H9 (cell line): ENCODE measurements around the gene TMEM184B. TPM values are rescaled to one million over a fixed set of nuclear protein-coding genes. Genes with fewer than 3 reads are reported as not detected.

Experiments used
- DNase-seq: peaks from one replicate; pipeline ENCODE4 v3.0.0-alpha.2; 2017
- H2AFZ ChIP-seq: one replicate; pipeline ENCODE4 v1.6.1; 2013; ENCODE audit warnings: mild to moderate bottlenecking, low read length, control low read depth, moderate library complexity
- H2AK5ac ChIP-seq: 2 replicates; pipeline ENCODE4 v1.6.1; 2013; ENCODE audit warnings: low read length, control low read depth, mixed read lengths; ENCODE audit not compliant: insufficient read length
- H2BK120ac ChIP-seq: one replicate; pipeline ENCODE4 v1.6.1; 2013; ENCODE audit warnings: low read depth, mild to moderate bottlenecking, low read length, control low read depth, inconsistent platforms; ENCODE audit not compliant: poor library complexity, severe bottlenecking
- H2BK12ac ChIP-seq: 2 replicates; pipeline ENCODE4 v1.6.1; 2013; ENCODE audit warnings: low read length, control low read depth, mixed read lengths, low read depth; ENCODE audit not compliant: insufficient read length
- H2BK15ac ChIP-seq: 2 replicates; pipeline ENCODE4 v1.6.1; 2013; ENCODE audit warnings: low read depth, low read length, control low read depth
- H2BK20ac ChIP-seq: one replicate; pipeline ENCODE4 v1.6.1; 2013; ENCODE audit warnings: low read depth, mild to moderate bottlenecking, low read length, control low read depth, inconsistent platforms; ENCODE audit not compliant: poor library complexity, severe bottlenecking
- H2BK5ac ChIP-seq: 2 replicates; pipeline ENCODE4 v1.6.1; 2013; ENCODE audit warnings: low read length, control low read depth, mixed read lengths; ENCODE audit not compliant: insufficient read length
- H3K14ac ChIP-seq: 2 replicates; pipeline ENCODE4 v1.6.1; 2013; ENCODE audit warnings: low read length, control low read depth; ENCODE audit not compliant: insufficient read depth
- H3K18ac ChIP-seq: 2 replicates; pipeline ENCODE4 v1.6.1; 2013; ENCODE audit warnings: low read depth, mild to moderate bottlenecking, mixed read lengths, low read length, control low read depth; ENCODE audit not compliant: insufficient read length
- H3K23ac ChIP-seq: 2 replicates; pipeline ENCODE4 v1.6.1; 2013; ENCODE audit warnings: low read length, control low read depth, mixed read lengths, low read depth; ENCODE audit not compliant: insufficient read length
- H3K23me2 ChIP-seq: 2 replicates; pipeline ENCODE4 v1.6.1; 2013; ENCODE audit warnings: low read depth, mild to moderate bottlenecking, mixed read lengths, low read length, control low read depth; ENCODE audit not compliant: insufficient read length, poor library complexity, severe bottlenecking
- H3K27ac ChIP-seq: 2 replicates; pipeline ENCODE4 v1.5.1; 2013; ENCODE audit warnings: low read length, control low read depth, mixed read lengths, low read depth; ENCODE audit not compliant: insufficient read length
- H3K27me3 ChIP-seq: 2 replicates; pipeline ENCODE4 v1.6.1; 2013; ENCODE audit warnings: low read length, control low read depth, inconsistent platforms; ENCODE audit not compliant: insufficient read depth
- H3K4ac ChIP-seq: 2 replicates; pipeline ENCODE4 v1.6.1; 2013; ENCODE audit warnings: low read depth, mild to moderate bottlenecking, control low read depth, inconsistent platforms, low read length, moderate library complexity
- H3K4me1 ChIP-seq: 2 replicates; pipeline ENCODE4 v1.6.1; 2013; ENCODE audit warnings: low read length, control low read depth, inconsistent platforms; ENCODE audit not compliant: insufficient read depth
- H3K4me2 ChIP-seq: 2 replicates; pipeline ENCODE4 v1.6.1; 2013; ENCODE audit warnings: low read length, control low read depth, mixed read lengths; ENCODE audit not compliant: insufficient read length, insufficient read depth
- H3K56ac ChIP-seq: 2 replicates; pipeline ENCODE4 v1.6.1; 2013; ENCODE audit warnings: low read depth, mild to moderate bottlenecking, mixed read lengths, low read length, control low read depth; ENCODE audit not compliant: insufficient read length
- H3K79me1 ChIP-seq: 2 replicates; pipeline ENCODE4 v1.6.1; 2013; ENCODE audit warnings: low read depth, mild to moderate bottlenecking, moderate library complexity, low read length, control low read depth, inconsistent platforms; ENCODE audit not compliant: insufficient read depth, poor library complexity, severe bottlenecking
- H3K79me2 ChIP-seq: 2 replicates; pipeline ENCODE4 v1.6.1; 2013; ENCODE audit warnings: low read length, control low read depth, inconsistent platforms; ENCODE audit not compliant: insufficient read depth
- H3K9ac ChIP-seq: 2 replicates; pipeline ENCODE4 v1.6.1; 2013; ENCODE audit warnings: low read length, control low read depth, mixed read lengths; ENCODE audit not compliant: insufficient read length; ENCODE audit errors: extremely low read depth
- H3K9me3 ChIP-seq: one replicate; pipeline ENCODE4 v1.6.1; 2013; ENCODE audit warnings: low read depth, low read length, inconsistent platforms; ENCODE audit not compliant: control insufficient read depth
- H3T11ph ChIP-seq: one replicate; pipeline ENCODE4 v1.6.1; 2013; ENCODE audit warnings: mild to moderate bottlenecking, low read length, control low read depth, inconsistent platforms
- H4K20me1 ChIP-seq: one replicate; pipeline ENCODE4 v1.6.1; 2013; ENCODE audit not compliant: control insufficient read depth, insufficient read length, insufficient read depth
- H4K5ac ChIP-seq: 2 replicates; pipeline ENCODE4 v1.6.1; 2013; ENCODE audit warnings: low read depth, mild to moderate bottlenecking, mixed read lengths, low read length, control low read depth; ENCODE audit not compliant: insufficient read length
- H4K8ac ChIP-seq: replicated peaks from 2 replicates; pipeline ENCODE4 v1.6.1; 2013; ENCODE audit warnings: low read length, control low read depth, mixed read lengths, low read depth; ENCODE audit not compliant: insufficient read length
- H4K91ac ChIP-seq: 2 replicates; pipeline ENCODE4 v1.6.1; 2013; ENCODE audit warnings: low read depth, mild to moderate bottlenecking, moderate library complexity, mixed read lengths, low read length, control low read depth; ENCODE audit not compliant: insufficient read length
- H3K27ac Mint-ChIP-seq, 3 experiments: 2 replicates in 2 of 3; 3 replicates in 1 of 3; pipeline ENCODE4 v1.8.0; 2020 to 2021; ENCODE audit warnings: mixed read lengths in 3 of 3, mild to moderate bottlenecking in 1 of 3, moderate library complexity in 1 of 3
- H3K27me3 Mint-ChIP-seq: 2 replicates; pipeline ENCODE4 v1.8.0; 2021; ENCODE audit warnings: low read depth, mild to moderate bottlenecking, moderate library complexity, mixed read lengths
- H3K36me3 Mint-ChIP-seq, 3 experiments: 2 replicates in 2 of 3; 3 replicates in 1 of 3; pipeline ENCODE4 v1.8.0; 2020 to 2021; ENCODE audit warnings: low read depth in 3 of 3, mixed read lengths in 3 of 3; ENCODE audit not compliant: insufficient read depth in 1 of 3
- H3K4me1 Mint-ChIP-seq, 2 experiments: 2 replicates each; pipeline ENCODE4 v1.8.0; 2020; ENCODE audit warnings: mixed read lengths in 2 of 2
- H3K4me3 Mint-ChIP-seq, 2 experiments: 2 replicates in 1 of 2; 3 replicates in 1 of 2; pipeline ENCODE4 v1.8.0; 2020 to 2021; ENCODE audit warnings: mild to moderate bottlenecking in 2 of 2, mixed read lengths in 2 of 2, moderate library complexity in 1 of 2
- H3K9me3 Mint-ChIP-seq, 2 experiments: 2 replicates in 1 of 2; 3 replicates in 1 of 2; pipeline ENCODE4 v1.8.0; 2020; ENCODE audit warnings: mild to moderate bottlenecking in 2 of 2, mixed read lengths in 2 of 2, moderate library complexity in 1 of 2
- CTCF ChIP-seq: fragments of 200-600 bp; sonication (generic); conservative IDR thresholded peaks from 3 replicates; pipeline ENCODE4 v1.8.0; 2021; ENCODE audit warnings: antibody characterized with exemption, mild to moderate bottlenecking
- WGBS: extraction: QIAGEN DNeasy Blood & Tissue Kit; methylation state at CpG from one replicate; pipeline ENCODE4 v1.1.7; 2013; ENCODE audit warnings: missing lambda C conversion rate, low lambda C conversion rate, mixed read lengths; ENCODE audit not compliant: insufficient read length; ENCODE audit errors: extremely low coverage; 5-methylcytosine and 5-hydroxymethylcytosine counted together
- total RNA-seq: library from RNA; stranded (reverse); gene quantifications from 2 replicates; pipeline ENCODE4 v1.2.1, GENCODE V29; 2021

Gene TMEM184B
- total RNA-seq, 1 experiment from 2014 or later: 58.5 TPM

- H4K5ac ChIP-seq: no peak overlapping the region
- no peak overlapping the region for H3K4me2 ChIP-seq
- no peak overlapping the region for H2AFZ ChIP-seq
- Mint-ChIP-seq H3K4me3 (no peak overlapping the region), H3K4me1 (peaks cover 0 to 3% of the 10 kb centered on the region in 2 experiments; a peak in 1 of 4 replicates), H3K36me3 (peaks cover 10 to 77% (median 64%) of the 10 kb centered on the region in 3 experiments; a peak in 6 of 7 replicates), H3K9me3 (no peaks in the 10 kb centered on the region; a peak in 1 of 5 replicates), H3K27me3 (no peaks in the 10 kb centered on the region; the same call in 1 of the 2 replicates), H3K27ac (peak overlapping the region in 2 of 3 experiments; percentile 59 to 65; a peak in 3 of 7 replicates)
- no peaks in the 10 kb centered on the region for H3K23me2 ChIP-seq
- H3K27me3 ChIP-seq: no peaks in the 10 kb centered on the region
- no peaks in the 10 kb centered on the region for H3K79me1 ChIP-seq
- H3K18ac ChIP-seq: no peak overlapping the region
- H3K27ac ChIP-seq: no peak overlapping the region
- H3K9ac ChIP-seq: no peak overlapping the region
- no peak overlapping the region for H4K91ac ChIP-seq
- H2BK20ac ChIP-seq: no peak overlapping the region
- H3K56ac ChIP-seq: no peak overlapping the region
- no peaks in the 10 kb centered on the region for H3K9me3 ChIP-seq
- no peak overlapping the region for H3K14ac ChIP-seq
- H2BK15ac ChIP-seq: no peak overlapping the region
- no peak overlapping the region for H2BK120ac ChIP-seq
- DNase-seq: no peak
- H2BK5ac ChIP-seq: no peak overlapping the region
- no peak overlapping the region for H2BK12ac ChIP-seq
- H4K8ac ChIP-seq: no peak overlapping the region
- no peak overlapping the region for H3T11ph ChIP-seq
- no peak overlapping the region for H2AK5ac ChIP-seq
- no peaks in the 10 kb centered on the region for H3K4me1 ChIP-seq
- no peak for TF ChIP-seq CTCF
- H3K4ac ChIP-seq: no peak overlapping the region
- no peak overlapping the region for H3K23ac ChIP-seq
- H3K79me2 ChIP-seq: no peaks in the 10 kb centered on the region
- no CpG with 5 or more reads among the region's 8 CpGs for WGBS
- no peaks in the 10 kb centered on the region for H4K20me1 ChIP-seq
Observed at GRCh38 chr22:38232196-38232595, 40.6 kb downstream of the TMEM184B start.
